HG03108 (cell line): Measurements from ENCODE around the gene PHF21A.
"Not testable (repeated sequence)": the region's sequence is repeated elsewhere in the genome, so short reads cannot be mapped to it uniquely, and the experiment has no call there.

Experiments
- ATAC-seq: cut with Tn5 transposase; IDR thresholded peaks from one replicate; pipeline ENCODE4 v1.9.1; 2021; ENCODE audit warnings: moderate library complexity; ENCODE audit not compliant: unreplicated experiment

PHF21A gene

DNA sequence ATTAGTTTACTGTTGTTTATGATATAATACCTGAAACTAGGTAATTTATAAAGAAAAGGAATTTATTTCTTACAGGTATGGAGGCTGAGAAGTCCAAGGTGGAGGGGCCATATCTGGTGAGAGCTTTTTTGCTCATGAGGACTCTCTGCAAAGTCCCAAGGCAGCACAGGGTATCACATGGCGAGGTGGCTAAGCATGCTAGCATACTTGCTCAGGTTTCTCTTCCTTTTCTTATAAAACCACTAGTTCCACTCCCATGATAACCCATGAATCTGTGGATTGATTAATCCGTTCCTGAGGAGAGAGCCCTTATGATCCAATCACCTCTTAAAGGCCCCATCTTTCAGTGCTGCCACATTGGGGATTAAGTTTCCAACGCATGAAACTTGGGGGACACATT, 82.7 kb downstream of the PHF21A start:
- no peak for ATAC-seq

- no peak for ATAC-seq
Observed at GRCh38 chr11:46036969-46037368, 84.3 kb downstream of the PHF21A start.

DNA sequence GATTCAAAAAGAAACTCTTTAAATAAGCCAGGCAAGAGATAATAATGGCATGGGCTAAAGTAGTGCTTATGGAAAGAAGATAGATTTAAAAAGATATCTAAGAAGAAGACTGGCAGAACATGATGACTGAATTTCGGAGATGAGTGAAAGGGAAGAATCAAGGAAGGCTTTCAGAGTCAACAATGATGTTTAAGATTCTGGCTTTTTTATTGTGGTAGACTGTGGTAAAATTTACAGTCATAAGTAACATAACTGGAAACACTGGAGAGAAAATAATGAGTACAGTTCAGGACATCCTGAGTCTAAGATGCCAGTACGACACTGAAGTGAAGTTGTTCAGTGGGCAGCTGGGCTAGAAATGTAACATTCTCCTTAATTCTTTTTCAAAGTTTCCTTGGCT, 85.2 kb downstream of the PHF21A start:
- ATAC-seq = no peak

DNA sequence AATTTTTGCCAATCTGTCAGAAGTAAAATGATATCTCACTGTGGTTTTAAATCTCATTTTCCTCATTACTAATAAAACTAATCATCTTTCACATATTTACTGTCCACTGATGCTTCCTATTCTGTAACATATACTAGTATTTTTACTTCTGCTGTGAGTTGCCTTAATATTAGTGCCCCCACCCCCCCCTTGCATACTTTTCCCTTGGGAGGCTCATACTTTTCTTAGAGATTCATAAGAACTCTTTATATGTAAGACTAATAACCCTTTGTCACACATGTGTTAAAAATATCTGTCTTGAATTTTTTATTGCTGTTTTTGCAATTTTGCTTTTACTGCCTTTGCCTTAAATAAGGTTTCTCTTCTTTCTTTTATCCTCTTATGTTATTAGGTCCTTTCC, 87.2 kb downstream of the PHF21A start:
- no peak for ATAC-seq

DNA sequence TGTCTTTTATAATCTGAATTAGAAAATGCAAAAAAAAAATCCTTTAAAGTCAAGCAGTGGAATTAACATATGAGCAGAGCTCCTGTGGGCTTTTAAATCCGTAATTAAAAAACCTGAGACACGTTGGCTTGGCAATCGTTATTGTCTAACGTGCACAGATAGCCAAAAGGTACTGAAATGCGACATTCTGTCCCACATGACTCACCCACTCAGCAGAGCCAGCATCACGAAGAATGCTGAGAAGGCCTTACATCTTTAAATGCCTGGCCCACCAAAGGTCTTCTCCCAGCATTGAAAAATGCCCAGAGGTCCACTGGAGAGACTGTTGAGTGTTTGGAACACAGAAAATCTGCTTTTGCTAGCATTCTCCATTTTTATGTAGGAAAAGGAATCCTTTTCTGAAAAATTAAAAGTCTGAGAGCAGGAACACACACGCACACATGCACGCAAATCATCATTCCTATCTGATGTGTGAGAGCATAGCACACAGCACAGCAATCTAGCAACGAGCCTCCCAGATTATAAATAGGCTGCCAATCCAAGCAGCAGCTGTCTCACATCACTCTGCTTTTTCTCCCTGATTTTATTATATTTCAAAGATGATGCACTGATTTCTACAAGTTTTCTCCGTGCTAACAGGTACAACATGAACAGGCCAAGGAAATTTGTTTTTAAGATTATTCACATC, 94.5 kb downstream of the PHF21A start:
- ATAC-seq = no peak

GRCh38 chr11:46020084-46020599, 101.1 kb downstream of the PHF21A start:
- ATAC-seq = no peak

GRCh38 chr11:46018651-46019050, 102.6 kb downstream of the PHF21A start:
- ATAC-seq = no peak

GRCh38 chr11:46017341-46017740, 103.9 kb downstream of the PHF21A start:
- no peak for ATAC-seq

GRCh38 chr11:46015941-46016340, 105.3 kb downstream of the PHF21A start:
- no peak for ATAC-seq

GRCh38 chr11:46014168-46014567, 107.1 kb downstream of the PHF21A start:
- not testable (repeated sequence) for ATAC-seq

GRCh38 chr11:46012185-46012584, 109.1 kb downstream of the PHF21A start:
- ATAC-seq = no peak

- ATAC-seq = no peak
Observed at GRCh38 chr11:46010100-46010499, 111.2 kb downstream of the PHF21A start.

- no peak for ATAC-seq
Observed at GRCh38 chr11:46009647-46010046, 111.6 kb downstream of the PHF21A start.

DNA sequence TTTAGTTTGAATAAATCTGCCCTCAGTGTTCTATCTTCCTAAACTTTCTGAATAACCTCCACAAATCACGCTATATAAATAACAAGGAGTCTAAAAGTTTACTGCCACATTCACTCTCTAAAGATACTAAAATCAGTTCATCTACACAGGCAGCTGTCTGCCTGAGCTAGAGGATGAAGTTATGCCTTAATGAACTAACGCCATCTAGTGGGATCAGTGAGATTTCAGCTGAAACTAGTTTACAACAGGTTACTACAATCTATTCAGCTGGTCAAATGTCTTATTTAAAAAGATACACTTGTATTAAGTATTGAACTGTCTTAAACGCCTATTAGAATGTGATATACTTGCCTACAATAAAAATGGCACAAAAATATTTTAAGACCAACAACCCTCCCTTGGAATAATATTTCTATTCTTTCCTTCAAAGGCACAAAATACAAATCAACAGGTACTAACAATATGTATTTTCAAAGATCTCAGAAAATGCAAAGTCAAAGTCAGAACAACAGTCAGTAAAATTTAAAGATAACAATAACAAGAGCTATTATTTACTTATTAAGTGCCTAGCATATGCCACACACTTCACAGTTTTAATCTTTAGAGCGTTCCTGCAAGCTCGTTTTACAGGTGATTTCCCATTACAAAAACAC, 114.7 kb downstream of the PHF21A start:
- peak; percentile 58 for ATAC-seq

- no peak for ATAC-seq
Observed at GRCh38 chr11:46003572-46003971, 117.7 kb downstream of the PHF21A start.

DNA sequence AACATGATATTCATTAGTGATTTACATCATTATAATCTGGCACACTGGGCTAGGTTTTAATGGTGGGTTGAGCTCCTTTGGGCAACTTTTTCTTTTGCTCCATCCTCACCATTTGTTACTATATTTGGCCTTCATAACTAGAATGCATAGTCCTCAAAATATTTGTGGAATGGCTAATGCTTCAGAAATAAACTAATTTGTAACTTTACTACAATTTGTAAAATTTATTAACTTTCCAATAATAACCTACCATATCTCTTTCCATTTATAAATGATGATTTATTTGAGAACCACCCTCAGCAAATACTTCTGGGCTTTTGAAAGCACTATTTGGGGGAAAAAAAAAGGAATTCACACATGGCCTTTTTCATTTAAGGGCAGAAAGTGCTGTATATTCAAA, 119.1 kb downstream of the PHF21A start:
- no peak for ATAC-seq

DNA sequence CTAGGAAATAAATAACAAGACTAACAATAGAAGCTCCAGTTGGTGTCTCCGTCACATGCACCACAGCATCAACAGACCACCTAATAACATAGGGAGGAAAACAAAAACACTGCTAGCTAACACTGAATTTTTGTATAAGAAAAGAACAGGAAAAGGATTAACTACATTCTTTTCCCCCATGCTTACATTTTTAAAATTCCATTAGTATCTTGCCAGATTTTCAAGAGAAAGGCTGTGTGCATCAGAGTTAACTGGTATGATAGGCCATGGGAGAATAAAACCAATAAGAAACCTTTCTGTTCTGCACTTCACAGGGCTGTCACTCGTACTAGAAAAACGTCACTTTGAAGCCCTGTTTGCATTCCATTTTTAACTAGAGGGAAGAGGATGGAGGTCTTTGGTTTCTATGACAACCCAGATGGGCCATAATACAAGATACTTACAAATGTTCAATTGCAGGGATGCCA, 119.8 kb downstream of the PHF21A start:
- no peak for ATAC-seq

DNA sequence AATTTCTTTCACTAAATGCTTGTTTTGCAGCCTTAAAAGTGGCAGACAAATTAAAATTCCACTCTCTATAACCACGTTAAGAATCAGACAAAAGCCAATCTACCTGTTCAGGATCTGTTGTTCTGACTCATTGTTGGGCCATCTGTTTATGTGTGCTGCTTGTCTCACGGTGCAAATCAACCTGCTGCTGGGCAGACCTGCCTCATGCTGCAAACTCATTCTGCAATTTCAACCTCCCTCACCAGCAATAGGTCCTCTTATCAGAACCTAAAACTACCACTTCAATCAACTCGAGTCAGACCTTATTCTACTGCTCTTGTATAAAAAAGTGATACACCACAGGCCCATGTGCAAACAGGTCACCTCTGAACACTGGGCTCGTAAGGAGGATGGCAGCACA, 123.7 kb downstream of the PHF21A start:
- ATAC-seq = no peak

- ATAC-seq = no peak
Observed at GRCh38 chr11:45995342-45995734, 125.9 kb downstream of the PHF21A start.

DNA sequence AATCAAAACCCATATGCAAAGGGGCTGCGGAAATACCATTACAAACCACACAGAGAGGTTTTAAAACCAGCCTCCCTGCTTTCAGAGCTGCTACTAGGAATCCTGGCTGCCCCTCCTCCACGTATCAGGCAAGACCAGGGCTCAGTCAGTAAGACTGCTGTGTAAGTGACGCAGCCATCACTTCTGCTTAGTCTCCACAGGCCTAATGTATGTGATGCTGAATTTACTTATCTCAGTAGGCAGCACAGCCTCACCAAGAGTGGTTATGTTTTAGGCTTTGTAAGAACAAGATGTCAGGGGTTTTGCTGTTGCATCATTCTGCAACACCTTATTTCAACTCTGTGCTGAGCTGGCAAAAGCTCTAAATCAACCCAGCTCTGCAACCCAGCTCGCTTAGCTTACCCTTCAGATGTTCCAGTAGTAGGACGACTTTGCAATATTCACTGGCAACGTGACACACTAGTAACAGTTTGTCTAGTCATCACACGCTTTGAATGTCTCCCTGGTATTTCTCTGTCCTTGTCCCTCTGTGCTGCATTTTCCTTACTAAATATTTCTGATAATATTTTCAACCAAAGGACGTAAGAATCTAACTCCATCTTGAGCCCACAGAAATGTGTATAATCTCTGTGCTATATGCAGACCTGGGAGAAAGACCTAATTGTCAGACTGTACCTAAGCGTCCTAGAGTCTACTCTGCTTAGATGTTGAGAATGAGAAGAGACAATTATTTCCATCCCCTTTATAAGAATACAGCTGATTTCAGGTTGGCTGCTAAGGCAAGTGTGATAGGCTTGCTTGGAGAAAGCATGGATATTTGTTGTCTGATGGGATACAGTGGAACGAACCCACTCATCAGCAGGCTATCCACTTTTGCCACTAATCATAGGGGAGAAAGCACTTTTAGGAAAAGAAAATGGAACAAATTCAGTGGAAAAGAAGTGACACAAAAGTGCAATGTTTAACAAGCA, 126.6 kb downstream of the PHF21A start:
- no peak for ATAC-seq

DNA sequence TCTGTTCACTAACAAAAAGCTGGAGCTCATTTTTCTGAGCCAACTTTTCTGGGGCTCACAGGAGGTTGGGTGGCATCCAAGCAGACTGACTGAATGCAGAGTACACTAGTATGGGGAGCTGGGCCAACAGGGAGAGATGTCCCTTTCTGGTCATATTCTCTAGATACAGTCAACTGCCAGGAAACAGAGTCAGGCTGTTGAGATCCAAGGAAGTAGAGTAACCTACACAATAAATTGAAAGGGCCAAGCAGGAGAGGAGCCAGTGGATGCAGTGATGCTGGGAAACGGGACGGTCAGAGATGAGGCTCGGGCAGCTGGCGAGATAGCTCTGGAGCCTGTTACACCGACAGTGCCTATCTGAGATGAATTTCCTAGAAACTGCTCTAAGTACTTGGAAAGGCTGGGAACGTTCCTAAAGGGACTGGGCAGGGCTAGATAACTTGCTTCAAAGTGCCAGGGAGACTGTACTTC, 127.7 kb downstream of the PHF21A start:
- ATAC-seq = no peak
